ENCODE results near the gene ADAMTS3.

Gene ADAMTS3

DNA sequence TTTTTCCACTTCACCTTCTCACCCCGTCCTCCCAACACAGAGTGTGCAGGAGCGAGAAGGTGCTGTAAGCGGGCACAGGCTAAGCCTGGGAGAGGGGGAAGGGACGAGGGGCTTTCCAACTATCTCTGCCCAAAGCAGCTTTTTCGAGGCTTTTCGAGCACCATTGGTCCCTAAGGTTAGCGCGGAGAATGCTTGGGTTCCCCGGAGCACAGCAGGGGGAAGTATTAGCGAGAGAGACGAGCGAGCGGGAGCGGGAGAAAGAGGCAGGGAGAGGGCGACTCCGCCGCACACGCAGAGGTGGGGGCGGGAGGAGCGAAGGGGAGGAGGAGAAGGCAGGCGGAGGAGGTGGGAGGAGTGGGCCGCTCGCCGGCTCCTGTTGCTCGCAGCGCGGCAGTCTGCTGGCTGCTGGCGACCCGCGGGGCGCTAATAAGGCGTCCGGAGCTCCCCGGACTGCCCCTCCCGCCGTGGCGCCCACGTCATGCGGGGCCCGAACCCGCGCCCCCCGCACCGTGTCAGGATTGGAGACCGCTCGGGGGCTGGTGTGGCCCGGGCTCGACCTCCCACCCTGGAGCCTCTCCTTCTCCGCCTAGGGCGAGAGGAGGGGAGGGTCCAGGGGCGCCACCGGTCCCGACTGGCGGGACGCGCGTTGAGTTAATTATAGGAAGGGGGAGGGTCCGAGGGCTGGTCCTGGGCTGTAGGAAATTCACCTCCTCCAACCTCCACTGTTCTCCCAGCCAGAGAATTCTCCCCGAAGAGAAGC lies at the start of gene ADAMTS3:
Gene ADAMTS3 (minus strand): TSS at position 263 of the 760 bp plus-strand sequence. CDS start 459 bp downstream, outside the sequence.
- peak; percentile 46 for DNase-seq (ENCODE audit: low spot score)
- POLR2A ChIA-PET (ENCODE audit: low non-redundant PET): no interaction called here
- H3K27ac ChIP-seq: peak within 1 kb of the TSS; percentile 41
- TF ChIP-seq, protein P1, sequence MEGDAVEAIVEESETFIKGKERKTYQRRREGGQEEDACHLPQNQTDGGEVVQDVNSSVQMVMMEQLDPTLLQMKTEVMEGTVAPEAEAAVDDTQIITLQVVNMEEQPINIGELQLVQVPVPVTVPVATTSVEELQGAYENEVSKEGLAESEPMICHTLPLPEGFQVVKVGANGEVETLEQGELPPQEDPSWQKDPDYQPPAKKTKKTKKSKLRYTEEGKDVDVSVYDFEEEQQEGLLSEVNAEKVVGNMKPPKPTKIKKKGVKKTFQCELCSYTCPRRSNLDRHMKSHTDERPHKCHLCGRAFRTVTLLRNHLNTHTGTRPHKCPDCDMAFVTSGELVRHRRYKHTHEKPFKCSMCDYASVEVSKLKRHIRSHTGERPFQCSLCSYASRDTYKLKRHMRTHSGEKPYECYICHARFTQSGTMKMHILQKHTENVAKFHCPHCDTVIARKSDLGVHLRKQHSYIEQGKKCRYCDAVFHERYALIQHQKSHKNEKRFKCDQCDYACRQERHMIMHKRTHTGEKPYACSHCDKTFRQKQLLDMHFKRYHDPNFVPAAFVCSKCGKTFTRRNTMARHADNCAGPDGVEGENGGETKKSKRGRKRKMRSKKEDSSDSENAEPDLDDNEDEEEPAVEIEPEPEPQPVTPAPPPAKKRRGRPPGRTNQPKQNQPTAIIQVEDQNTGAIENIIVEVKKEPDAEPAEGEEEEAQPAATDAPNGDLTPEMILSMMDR (conservative IDR thresholded peaks at IDR 0.05; ENCODE audit: low read depth): no peak
- CTCF ChIA-PET: no interaction called here

DNA sequence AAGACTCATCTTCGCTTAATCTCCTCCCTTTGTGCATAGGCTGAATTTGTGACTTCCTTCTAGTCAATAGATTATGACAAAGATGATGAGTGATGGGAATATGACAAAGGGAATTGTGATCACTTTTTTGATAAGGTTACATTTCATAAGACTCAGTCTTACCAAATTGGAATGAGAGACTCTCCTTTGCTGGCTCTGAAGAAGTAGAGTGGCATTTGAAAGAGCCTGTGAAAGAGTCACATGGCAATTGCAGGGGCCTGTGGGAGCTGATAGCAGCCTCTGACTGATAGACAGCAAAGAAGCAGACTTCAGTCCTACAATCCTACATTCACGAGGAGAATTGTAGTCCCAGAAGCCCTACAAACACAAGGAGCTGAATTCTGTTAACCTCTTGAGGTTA lies 44.9 kb upstream of the ADAMTS3 start:
- ChIA-PET CTCF (interaction anchor here (1.0 kb wide), 1 partner anchor 81 kb away, joined by 4 read pairs; no protein-coding TSS in a partner anchor), POLR2A (ENCODE audit: low non-redundant PET) (no interaction called here)
- H3K27ac ChIP-seq: no peak overlapping the region
- no peak for DNase-seq (ENCODE audit: low spot score)
- TF ChIP-seq, protein P1 (conservative IDR thresholded peaks at IDR 0.05; ENCODE audit: low read depth): no peak

DNA sequence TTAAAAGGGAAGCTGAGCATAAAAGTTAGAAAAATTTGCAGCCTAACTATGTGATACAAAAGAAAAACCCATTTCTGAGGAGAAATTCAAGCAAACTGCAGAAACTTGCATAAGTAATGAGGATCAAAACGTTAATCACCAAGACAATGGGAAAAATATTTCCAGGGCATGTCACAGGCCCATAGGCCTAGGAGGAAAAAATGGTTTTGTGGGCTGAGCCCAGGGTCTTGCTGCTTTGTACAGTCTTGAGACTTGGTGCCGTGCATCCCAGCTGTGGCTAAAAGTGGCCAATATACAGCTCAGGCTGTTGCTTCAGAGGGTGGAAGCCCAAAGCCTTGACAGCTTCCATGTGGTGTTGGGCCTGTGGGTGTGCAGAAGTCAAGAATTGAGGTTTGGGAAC lies 37.7 kb upstream of the ADAMTS3 start:
- H3K27ac ChIP-seq: no peak overlapping the region
- CTCF ChIA-PET: interaction anchor here (0.7 to 1.4 kb wide), 2 partner anchors 57 to 101 kb away, joined by 3 to 6 read pairs; no protein-coding TSS in a partner anchor
- TF ChIP-seq, protein P1 (conservative IDR thresholded peaks at IDR 0.05; ENCODE audit: low read depth): no peak
- DNase-seq (ENCODE audit: low spot score): no peak
- POLR2A ChIA-PET (ENCODE audit: low non-redundant PET): no interaction called here

DNA sequence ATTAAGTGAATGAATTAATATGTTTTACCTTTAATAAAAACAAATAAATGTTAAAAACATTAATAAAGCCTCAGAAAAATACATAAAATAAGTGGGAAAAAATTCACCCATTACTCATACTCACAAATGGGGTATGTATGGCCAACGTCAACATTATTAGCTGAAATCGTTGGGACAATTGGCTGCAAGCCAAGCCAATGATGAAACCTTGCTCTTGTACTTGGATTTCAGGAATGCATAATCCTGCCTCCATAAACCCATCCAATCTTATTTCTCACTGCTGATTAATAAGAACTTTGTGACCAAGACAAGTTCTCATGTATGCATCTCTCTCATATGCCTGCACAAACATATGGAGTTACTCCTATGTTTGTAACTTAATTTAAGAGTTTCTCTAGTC lies 35.3 kb upstream of the ADAMTS3 start:
- CTCF ChIA-PET: interaction anchor here (0.6 to 0.7 kb wide), 2 partner anchors 332 to 1265 kb away, joined by 3 to 4 read pairs; partner anchors contain the start of gene CXCL1
- no peak overlapping the region for H3K27ac ChIP-seq
- DNase-seq (ENCODE audit: low spot score): peak; percentile 30
- POLR2A ChIA-PET (ENCODE audit: low non-redundant PET): no interaction called here
- TF ChIP-seq, protein P1 (conservative IDR thresholded peaks at IDR 0.05; ENCODE audit: low read depth): no peak

DNA sequence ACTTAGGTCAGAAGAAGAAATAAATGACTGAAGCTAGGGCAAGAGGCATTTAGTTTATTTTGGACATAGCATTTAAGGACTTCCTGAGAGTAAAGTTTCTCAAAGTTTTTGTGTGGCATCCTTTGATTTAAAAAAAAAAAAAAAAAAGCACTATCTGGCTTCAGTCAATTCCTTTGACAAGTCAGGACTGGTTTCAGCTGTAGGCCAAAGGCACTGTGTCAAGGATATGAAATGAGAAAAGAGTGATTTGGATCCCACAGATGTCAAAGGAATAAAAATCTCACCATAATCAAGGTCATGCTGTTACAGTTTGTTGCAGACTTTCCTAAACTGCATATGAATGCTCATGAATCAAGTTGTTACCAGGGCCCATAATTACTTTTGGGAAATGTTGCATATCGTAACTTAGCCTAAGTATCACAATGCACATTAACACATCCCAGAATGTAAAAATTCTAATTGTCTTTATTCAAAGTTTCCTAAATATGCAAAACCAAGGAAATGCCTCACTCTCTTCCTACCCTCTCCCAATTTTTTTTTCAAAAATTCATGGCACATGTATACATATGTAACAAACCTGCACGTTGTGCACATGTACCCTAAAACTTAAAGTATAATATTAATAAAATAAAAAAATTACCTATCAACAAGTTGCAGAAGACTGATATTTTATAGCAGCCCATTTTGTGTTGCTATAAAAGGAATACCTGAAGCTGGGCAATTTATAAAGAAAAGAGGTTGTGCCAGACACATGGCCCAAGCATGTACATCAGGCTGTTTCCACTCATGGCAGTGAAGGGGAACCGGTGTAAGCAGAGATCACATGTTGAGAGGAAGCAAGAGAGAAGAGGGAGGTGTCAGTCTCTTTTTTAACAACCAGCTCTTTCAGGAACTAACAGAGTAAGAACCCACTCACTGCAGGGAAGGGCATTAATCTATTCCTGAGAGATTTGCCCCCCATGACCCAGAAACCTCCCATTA lies 33.7 kb upstream of the ADAMTS3 start:
- CTCF ChIA-PET: interaction anchor here (0.6 kb wide), 2 partner anchors 136 to 1972 kb away, joined by 3 to 5 read pairs; no protein-coding TSS in a partner anchor
- DNase-seq (ENCODE audit: low spot score): peak; percentile 10
- no peak overlapping the region for H3K27ac ChIP-seq
- TF ChIP-seq, protein P1 (conservative IDR thresholded peaks at IDR 0.05; ENCODE audit: low read depth): no peak
- POLR2A ChIA-PET (ENCODE audit: low non-redundant PET): no interaction called here
